Measurements from ENCODE around the gene TNIK.
A peak's percentile ranks its signal among the peaks of the same experiment; 100 is the strongest.
"Not testable (repeated sequence)": the region's sequence is repeated elsewhere in the genome, so short reads cannot be mapped to it uniquely, and the experiment has no call there.

TNIK gene

DNA sequence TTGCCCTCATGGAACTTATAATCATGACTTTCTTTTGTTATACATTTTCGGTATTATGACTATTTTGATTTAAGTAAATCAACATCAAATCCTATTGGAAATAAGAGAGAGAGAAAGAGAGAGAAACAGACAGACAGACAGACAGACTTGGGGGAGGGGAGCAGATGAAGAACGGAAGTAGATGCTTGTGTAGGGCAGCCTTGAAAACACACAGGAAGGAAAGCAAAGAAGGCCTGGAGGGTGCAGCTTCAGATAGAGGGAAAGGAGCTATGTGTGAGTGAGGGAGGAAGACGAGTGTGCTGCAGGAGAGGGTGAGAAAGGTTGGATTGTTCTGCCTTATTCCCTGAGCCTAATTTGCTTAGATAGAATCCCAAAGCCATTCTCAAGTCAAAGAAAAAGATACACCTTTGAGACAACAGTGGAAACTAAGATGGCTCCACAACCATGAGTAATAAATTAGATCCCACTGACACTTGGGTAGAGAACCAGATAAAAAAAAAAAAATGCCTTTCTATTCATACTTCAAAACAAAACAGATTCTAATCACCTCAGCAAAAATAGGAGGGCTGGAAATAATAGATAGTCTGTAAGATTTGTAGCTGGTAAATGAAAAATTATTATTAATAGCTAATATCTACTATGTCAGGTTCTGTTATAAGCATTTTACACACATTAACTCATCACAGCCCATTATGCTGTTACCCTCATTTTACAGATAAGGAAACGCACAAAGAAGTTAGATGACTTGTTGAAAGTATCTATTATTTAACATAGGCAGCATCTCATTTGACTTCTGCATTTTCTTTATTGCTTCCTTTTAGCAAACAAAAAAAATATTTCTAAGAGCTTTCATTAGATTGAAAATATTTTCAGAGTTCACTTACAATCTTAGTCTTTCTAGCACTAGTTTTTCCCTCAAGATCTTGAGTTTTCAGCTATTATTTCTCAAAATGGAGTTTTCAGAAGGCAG lies 214.1 kb downstream of the TNIK start:
- no peak for DNase-seq

DNA sequence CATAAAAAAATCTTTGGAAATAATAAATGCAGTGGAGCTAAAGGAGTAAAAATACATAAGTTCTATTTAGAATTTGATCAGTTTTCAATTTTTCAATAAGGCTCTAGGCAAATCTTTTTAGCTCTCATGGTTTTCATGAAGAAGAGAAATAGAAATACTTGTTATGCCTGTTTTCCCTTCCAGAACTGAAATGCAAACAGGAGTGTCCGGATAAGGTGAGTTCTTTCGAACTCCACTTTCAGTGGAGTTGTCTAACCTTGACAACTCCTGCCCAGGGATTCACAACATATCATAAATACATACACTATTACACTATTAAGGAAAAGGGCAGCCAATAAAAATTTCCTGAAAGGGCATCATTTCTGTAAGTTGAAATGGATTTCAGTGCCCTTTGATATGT lies 217.3 kb downstream of the TNIK start:
- no peak for DNase-seq

DNA sequence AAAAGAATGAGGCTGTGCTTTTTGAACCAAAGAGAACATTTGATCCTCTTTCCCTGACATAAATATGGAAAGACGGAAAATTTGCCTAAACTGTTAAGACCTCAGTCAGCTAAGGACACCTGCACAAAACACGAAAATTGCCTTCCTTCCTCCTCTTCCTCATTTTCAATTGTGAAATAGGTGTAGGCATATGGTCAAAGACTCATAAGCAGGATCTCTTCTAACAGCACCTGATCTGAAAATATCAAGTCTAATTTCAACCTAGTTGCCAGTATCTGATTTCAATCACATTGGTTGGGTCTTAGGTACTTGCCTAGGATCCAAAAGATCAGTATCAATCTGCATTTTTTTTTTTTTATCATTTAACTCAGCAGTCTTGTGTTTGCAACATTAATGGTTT lies 218.0 kb downstream of the TNIK start:
- DNase-seq = no peak

DNA sequence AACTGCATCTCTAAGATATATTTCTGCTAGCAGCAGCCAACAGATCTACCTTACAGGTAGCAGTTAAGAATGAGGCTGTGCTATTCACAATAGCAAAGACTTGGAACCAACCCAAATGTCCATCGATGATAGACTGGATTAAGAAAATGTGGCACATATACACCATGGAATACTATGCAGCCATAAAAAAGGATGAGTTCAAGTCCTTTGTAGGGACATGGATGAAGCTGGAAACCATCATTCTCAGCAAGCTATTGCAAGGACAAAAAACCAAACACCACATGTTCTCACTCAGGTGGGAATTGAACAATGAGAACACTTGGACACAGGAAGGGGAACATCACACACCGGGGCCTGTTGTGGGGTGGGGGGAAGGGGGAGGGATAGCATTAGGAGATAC lies 218.6 kb downstream of the TNIK start:
- DNase-seq = not testable (repeated sequence)

DNA sequence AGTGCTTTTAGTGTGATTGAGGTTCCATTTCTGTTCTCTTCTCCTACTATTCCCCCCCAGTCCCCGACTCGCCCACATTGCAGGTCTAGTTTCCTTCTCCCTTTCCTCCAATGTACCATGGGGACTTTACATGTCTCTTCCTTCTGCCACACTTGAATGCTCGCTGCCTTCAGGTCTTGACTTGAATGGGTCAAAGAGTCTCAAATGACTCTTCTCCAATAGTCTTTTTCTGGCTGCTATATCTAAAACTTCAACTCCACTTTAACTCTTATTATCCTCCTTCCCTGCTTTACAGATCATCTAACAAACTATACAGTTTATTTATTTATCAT lies 219.7 kb downstream of the TNIK start:
- no peak for DNase-seq

DNA sequence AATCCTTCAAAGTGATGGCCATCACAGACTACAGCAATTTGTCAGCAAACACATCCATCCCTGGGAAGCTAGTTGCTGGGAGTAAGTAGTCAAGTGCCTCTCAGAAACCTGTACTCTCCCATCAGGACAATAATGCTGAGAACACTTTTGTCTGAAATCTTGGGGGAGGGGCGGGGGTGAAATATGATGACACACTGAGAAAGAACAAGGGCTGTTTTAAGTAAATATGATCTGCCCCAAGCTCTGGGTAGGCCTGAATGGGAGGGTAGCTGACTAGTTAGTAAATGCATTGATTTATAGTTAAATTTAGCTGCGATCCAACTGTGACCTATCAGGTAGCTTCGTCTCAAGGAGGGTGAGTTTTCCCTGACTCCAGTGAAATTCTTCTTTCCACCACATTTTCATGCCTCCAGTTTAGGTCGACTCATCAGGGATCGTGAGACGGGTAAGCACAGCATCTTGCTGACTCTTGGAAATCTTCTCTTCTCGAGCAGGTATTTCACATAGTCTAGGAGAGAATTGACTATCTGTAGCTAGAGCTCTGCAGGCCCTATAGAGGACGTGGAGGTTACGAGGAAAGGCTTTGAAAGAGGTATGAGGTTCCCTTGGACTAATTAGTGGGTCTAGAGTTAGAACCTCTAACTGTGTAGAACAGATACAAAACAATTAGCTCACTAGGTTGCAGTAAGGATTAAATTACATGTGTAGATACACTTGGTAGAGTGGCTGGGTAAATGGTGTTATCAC lies 220.3 kb downstream of the TNIK start:
- DNase-seq = peak; percentile 90

DNA sequence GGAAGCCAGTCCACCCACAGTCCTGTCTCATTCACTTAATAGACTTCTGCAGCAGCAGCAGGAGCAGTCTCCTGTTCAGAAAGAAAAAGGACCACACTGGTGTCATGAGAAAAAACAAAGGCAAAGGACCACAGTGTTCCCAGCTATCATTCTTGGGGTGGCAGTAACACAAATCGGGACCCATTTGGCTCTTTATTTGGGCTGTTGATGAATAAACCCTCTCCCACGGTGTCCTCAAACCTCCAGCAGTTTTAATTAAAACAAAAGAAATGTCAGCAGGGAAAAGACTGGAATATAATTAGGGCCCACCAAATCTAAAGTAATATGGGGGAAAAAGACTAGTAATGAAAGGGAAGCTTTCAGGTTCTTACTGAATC lies 223.2 kb downstream of the TNIK start:
- no peak for DNase-seq

DNA sequence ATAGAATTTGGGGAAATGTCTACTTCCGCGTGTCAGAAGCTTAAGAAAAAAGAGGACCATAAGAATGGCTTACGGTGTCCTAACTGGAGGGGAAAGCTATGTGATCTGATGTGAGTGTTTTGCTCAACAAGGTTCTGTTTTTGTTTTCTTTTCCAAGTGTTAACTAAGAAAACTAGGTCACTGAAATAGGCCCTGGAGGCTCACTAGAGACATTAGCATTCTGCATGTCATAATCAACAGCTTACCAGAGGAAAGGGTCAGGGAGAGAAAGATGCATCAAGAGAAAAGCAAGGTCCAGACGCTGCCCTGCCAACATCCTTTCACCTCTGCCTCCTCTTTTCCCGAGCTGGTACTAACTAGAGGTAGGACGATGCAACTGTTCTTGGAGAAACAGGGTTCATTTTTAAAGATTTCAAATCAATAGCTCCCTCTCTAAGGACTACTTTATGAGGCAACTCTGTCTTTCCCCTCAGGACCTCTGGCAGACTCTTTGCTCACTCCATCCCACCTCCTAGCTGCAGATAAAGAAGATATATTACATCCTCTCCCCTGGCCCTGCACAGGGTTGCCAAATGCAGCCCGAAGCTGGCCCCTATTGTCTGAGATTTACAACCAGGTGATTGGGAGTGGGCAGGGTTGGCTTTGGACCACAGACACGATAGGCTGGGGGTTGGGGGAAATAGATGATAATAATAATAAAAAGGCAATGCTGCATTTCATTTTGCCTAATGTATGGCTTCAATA lies 223.8 kb downstream of the TNIK start:
- DNase-seq = no peak

DNA sequence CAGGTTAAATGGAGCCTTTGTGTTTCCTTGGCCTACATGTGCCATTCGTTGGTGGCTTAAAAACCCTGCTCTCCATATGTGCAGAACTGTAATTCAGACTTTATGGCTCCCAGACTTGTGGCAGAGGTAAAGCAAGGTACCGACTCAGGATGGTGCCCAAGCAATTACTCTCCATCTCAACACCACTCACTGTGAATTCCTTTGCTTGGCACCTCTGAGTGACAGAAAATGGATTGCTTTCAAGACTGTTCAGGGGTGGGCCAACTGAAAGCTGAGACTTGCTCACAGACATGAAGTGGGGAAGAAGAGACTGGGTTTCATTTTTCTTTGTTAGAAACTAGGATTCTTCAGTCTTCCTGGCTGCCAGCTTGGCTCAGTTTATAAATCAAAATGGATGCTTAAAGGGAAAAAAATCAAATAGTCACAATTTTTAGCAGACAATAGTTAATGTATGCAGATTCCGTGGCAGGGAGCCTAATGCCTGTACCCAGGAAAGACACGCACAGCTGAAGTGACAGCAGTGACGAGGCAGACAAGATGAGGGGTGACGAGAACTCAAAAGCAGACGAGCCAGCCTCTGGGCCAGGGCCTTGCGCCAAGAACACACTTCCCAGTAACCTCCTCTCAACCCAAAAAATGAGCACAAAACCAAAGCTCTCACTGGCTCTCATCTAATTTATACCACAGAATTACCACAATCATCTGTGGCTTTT lies 225.8 kb downstream of the TNIK start:
- no peak for DNase-seq

DNA sequence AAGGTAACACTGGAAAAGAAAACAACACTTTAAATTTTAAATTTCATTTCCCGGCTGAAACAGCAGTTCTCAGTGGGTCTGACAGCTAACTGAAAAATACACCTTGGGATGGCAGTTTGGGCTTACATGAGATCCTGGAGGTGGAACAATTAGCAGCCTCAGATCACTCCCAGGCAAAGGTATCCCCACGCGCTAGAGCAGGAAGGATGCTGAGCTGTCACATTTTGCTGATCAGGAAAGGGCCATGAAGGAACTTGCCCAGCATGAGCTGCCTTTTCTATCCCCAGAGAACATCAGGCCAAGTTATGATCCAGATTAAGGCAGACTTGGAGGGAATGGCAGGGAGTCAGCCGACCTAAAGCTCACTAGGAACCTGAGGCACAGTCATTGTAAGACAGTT lies 228.8 kb downstream of the TNIK start:
- no peak for DNase-seq

DNA sequence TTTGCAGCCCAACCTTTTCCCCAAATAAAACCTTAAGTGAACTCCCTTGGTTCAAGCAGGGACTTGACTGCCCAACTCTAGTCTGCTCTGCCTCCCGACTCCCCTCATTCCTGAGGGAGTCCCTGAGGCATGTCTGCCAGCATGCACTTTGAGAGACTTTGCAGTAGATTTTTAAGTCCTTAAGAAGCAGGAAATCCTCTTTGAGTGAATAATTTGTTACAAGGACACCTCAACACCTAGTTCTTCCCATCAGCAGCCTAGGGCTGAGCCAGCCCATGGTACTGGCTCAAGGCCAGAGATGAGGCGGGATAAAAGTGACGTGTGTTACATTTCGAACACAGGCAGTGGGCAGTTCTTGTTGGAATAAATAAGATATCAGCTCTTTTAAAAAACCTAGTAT lies 229.3 kb downstream of the TNIK start:
- no peak for DNase-seq

DNA sequence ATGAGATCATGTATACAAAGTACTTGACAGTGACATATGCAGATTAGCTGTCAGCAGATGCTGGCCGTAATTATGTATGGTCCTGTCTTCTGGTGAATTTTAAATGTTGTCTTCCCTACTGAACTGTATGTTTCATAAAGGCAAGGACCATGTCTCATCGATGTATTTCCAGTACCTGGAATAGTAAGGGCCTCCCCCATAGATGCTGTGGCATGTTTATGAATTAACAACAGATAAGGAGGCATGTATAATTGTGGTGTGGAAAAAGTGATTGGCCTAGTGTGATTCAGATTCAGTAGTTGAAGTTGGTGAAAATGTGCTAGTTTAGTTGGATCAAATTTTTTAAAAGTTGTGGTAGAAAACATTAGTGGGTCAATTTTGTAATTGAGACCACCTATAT lies 231.0 kb downstream of the TNIK start:
- DNase-seq = no peak

DNA sequence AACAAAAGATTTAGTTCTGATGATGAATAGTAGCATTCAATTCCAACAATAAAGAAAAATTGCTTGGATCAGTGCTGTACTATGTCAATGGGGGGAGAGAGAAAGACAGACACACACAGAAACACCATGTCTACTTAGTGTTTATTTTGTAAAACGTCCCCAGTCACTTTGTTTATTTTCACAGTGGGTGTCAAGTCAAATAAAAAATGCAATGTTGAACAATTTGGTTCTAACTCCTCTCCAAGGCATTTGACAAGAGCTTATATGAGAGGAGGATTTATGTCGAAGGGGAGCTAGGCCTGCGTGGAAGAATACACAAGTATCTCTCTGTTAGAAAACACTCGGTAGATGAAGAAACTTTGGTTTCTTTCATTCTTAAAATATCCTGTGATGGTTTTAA lies 232.0 kb downstream of the TNIK start:
- DNase-seq = peak; percentile 7

DNA sequence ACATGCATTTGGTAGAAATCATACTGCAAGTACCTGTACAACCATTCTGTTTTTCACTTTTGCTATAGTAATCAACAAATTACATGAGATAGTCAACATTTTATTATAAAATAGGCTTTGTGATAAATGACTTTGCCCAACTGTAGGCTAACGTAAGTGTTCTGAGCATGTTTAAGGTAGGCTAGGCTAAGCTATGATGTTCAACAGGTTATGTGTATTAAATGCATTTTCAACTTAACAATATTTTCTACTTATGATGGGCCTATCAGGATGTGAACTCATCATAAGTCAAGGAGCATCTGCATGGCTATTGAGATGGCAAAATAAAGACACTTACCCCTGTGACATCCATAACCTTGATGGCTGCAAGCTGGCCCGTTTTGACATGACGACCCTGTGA lies 232.4 kb downstream of the TNIK start:
- DNase-seq = no peak

DNA sequence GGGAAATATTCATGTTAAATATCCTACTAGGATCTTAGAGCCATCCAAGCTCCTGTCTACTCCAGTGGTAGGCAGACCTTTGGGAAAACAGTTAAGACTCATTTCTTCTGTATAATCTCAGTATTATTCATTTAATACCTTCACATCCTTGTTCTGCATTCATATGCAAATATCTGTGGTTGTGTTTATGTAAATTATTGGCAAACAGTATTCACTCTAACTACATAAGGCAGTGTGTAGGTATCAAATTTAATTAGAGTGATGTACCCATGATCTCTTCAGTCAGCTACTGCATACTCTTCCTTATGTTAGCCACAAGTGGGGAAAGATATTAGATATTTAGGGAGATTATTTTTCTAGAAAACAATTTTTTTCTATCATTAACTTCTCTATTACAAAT lies 232.8 kb downstream of the TNIK start:
- DNase-seq = no peak

DNA sequence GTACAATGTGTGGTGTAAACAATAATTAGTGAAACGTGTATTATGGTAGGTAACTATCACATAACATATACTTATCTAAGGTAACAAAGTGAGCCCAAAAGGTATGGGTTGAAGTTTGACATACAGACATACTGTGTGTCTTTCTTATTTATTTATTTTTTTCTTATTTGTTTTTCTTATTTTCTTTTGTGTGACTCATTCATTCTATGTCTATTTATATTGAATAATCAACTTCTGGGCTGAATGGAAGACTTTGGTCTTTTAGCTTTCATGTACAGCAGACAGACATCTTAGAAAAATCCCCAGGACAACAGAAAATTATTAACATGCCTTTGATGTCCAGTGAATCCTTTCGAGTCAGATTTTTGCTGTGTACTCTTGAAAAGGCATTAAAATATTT lies 233.4 kb downstream of the TNIK start:
- DNase-seq = no peak

DNA sequence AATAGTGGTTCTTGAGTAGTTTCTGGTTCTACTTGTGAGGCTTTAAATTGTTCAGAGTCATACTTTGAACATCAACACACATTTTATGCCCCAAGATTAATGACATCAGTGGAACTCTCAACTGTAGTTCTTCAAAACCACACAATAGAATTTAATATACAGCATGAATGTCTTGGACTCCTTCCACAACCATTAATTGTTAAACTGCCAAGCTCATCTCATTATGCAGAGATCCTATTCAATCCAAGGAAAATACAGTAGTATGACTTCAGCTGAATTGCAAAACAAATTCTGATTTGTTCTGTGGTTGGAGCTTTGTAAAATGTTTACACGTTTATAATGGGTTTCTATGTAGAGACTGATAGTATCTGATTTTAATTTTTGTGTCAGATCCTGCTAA lies 234.5 kb downstream of the TNIK start:
- DNase-seq = no peak

DNA sequence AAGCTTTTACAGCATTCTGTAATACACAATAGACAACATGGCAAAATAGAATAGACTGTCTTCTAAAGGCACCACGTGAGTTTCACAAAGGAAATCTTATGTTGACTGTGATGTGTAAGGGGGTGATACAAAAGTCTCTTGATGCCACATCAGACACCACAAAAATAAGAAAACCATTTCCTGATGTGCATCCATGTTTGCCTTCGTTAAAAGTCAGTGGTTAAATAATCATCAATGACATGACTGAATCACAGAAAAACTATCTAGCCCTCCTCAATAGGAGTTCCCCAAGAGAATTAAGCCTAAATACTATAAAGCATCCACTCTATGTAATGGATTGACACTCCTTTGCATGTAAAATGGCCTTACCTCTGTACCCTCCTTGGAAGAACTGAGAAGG lies 235.0 kb downstream of the TNIK start:
- DNase-seq = no peak

DNA sequence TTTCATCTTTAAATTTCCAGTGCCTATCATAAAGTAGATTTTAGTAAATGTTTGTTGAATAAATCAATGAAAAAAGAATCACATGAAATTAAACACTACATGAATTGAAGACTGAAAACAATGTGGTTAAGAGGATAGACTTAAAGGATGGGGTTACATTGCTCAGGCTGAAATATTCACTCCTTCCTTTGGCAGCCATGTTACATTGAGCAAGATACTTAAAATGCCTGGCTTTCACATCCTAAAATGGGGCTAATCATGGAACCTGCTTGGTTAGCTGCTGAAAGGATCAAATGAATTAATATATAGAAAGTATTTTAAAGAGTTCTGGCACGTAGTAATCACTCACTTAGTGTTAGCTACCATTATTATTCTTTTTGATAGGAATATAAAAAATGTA lies 236.8 kb downstream of the TNIK start:
- no peak for DNase-seq

DNA sequence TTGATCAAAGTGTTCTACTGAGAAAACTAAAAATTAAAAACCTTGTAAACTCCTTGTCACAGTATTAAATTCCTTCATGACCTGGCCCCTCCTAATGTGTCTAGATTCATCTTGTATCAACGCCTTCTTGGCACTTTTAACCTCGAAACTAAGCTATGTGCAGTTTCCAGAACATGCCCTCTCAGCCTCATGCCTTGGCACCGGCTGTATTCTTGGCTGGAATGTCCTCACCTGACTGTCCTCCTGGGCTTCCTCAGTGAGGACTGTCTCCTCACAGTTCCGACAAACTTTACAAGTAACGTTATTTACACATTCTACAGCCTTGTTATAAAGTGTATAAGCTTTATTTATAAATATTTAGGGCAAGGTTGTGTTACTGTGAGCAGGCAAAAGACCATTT lies 237.2 kb downstream of the TNIK start:
- DNase-seq = no peak

DNA sequence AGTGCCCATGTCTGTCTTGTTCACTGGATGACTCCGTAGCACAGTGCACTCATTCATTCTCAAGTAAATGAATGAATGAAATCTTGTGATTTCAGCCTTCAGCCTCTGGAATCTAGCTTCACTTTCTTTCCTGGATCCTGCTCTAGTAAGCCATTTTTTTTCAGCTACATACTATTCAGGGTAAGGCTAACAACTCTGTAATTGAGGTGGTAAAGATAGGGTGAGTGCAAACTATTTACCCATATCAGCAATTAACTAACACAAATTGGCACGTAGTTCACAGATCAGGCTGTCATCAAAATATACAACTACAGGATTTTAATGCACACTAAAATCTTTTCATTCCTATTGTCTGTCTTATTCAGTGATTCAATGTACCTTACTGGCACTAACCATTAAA lies 238.6 kb downstream of the TNIK start:
- no peak for DNase-seq

DNA sequence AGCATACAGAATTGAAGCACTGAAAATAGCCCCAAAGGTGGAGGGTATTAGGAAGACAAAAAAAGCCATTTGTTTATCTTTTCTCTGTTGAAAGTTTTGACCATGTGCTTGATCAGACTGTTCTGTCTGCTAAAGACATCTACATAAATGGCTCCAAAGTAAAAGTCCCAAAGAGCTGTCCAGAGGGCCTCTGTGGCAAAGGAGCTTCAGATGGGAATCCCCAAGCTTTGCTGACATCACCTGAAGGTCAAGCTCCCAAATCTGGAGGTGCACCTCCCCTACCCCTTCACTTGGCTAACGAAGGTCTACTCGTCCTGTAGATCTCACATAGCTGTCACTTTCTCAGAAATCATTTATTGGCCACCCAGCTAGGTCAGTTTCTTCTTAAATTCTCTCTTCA lies 239.1 kb downstream of the TNIK start:
- DNase-seq = no peak

DNA sequence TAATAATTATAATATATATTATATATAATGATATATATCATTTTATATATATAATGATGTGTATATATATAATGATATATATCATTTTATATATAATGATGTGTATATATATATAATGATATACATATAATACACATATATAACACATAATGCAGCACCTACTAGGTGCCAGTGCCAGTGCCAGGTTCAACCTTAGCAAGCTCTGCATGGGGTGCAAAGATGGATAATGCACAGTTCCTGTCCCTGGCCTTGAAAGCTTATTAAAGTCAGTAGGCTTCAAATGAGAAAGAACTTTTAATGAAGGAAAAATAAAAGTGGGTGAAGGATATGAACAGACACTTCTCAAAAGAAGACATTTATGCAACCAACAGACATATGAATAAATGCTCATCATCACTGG lies 240.9 kb downstream of the TNIK start:
- DNase-seq = no peak
